Aorta (tissue), 5 donors: ENCODE data around the gene CAPN11. TPM values are rescaled to one million over a fixed set of nuclear protein-coding genes. Genes with fewer than 3 reads are reported as not detected.
A peak's percentile ranks its signal among the peaks of the same experiment; 100 is the strongest.
"Not testable (repeated sequence)": the region's sequence is repeated elsewhere in the genome, so short reads cannot be mapped to it uniquely, and the experiment has no call there.

Experiments
- ATAC-seq: fragments of 200-7000 bp; cut with Tn5 transposase; one replicate; pipeline ENCODE4 v1.9.1; 2022; ENCODE audit warnings: moderate library complexity; ENCODE audit not compliant: low FRiP score
- DNase-seq, 2 donors: peaks; one replicate each; pipeline ENCODE4 v3.0.0-alpha.2; 2020
- H3K27ac ChIP-seq, 2 donors: one replicate each; pipeline ENCODE4 v1.5.1; 2013; ENCODE audit warnings: low read length in 2 of 2, mild to moderate bottlenecking in 2 of 2, moderate library complexity in 2 of 2, control low read depth in 1 of 2, inconsistent platforms in 1 of 2, low read depth in 1 of 2
- H3K27me3 ChIP-seq, 2 donors: one replicate each; pipeline ENCODE4 v1.6.1; 2013; ENCODE audit warnings: control low read depth in 1 of 2, low read length in 1 of 2, mild to moderate bottlenecking in 1 of 2, moderate library complexity in 1 of 2; ENCODE audit not compliant: insufficient read depth in 2 of 2, control insufficient read depth in 1 of 2
- H3K36me3 ChIP-seq, 2 donors: one replicate each; pipeline ENCODE4 v1.6.1; 2013; ENCODE audit warnings: control low read depth in 1 of 2, low read length in 1 of 2, mild to moderate bottlenecking in 1 of 2; ENCODE audit not compliant: insufficient read depth in 2 of 2, control insufficient read depth in 1 of 2
- H3K4me1 ChIP-seq, 2 donors: one replicate each; pipeline ENCODE4 v1.6.1; 2013; ENCODE audit warnings: low read length in 2 of 2, control low read depth in 1 of 2, mild to moderate bottlenecking in 1 of 2, moderate library complexity in 1 of 2; ENCODE audit not compliant: insufficient read depth in 2 of 2, control insufficient read depth in 1 of 2
- H3K4me3 ChIP-seq, 2 donors: one replicate each; pipeline ENCODE4 v1.5.1; 2013; ENCODE audit warnings: low read length in 2 of 2, control low read depth in 1 of 2, mild to moderate bottlenecking in 1 of 2
- H3K9me3 ChIP-seq: one replicate; pipeline ENCODE4 v1.6.1; 2013; ENCODE audit warnings: mild to moderate bottlenecking, low read length; ENCODE audit not compliant: control insufficient read depth
- WGBS, 2 donors: extraction: QIAGEN DNeasy Blood & Tissue Kit; methylation state at CpG; one replicate each; pipeline ENCODE4 v1.1.7; 2013; 5-methylcytosine and 5-hydroxymethylcytosine counted together
- intact Hi-C, 2 donors: fragments of 100-400 bp; cut with DNase I; formaldehyde crosslinking; loops; one replicate each; pipeline versions ENCODE4 v1.14.2 to v1.15.0; 2022
- polyA plus RNA-seq, 2 donors: library from polyadenylated mRNA; stranded (reverse); fragments of 200-250 nt; gene quantifications; one replicate each; pipeline ENCODE4 v1.2.3, GENCODE V29; 2013
- total RNA-seq, 2 donors: library from RNA; stranded (reverse); fragmentation: NEBNext Ultra II Directional; extraction: Animal tissue kit (Norgen Biotek cat#: 25700); gene quantifications; one replicate each; pipeline ENCODE4 v1.2.1, GENCODE V29; 2021
- donor health status: healthy with polysubstance abuse.
- donor health status: Bipolar disorder and iron deficiency.
- donor health status: DM: no; HTN: no; CAD: no.
- donor health status: DM: no; HTN: no; CAD: no.
- donor health status: DM: yes; HTN: yes; CAD: no.

CAPN11 gene
- total and polyA plus RNA-seq, 4 donors: 0.46 to 2.2 (median 0.81) TPM; not detected in 1

GRCh38 chr6:44180406-44180805, 21.8 kb downstream of the CAPN11 start:
- DNase-seq (peak in 1 of 2 donors; percentile 56), ATAC-seq (no peak)
- Histone ChIP-seq H3K4me3 (no peak overlapping the region), H3K4me1 (no peaks in the 10 kb centered on the region), H3K36me3 (no peaks in the 10 kb centered on the region), H3K27me3 (no peaks in the 10 kb centered on the region), H3K9me3 (no peaks in the 10 kb centered on the region), H3K27ac (no peak overlapping the region)
- intact Hi-C loops: no loop called here
- WGBS, 2 donors: 95 to 97% methylated on average over 4 of the region's 4 CpGs

- intact Hi-C loops: no loop called here
- no peaks in the 10 kb centered on the region for H3K4me1 ChIP-seq
- WGBS, 2 donors: 94 to 96% methylated on average over 4 of the region's 4 CpGs
- no peak overlapping the region for H3K27ac ChIP-seq
- no peaks in the 10 kb centered on the region for H3K27me3 ChIP-seq
- H3K9me3 ChIP-seq: no peaks in the 10 kb centered on the region
- no peaks in the 10 kb centered on the region for H3K36me3 ChIP-seq
- H3K4me3 ChIP-seq: no peak overlapping the region
- ATAC-seq (no peak), DNase-seq (peak in 1 of 2 donors; percentile 41)
Observed at GRCh38 chr6:44180886-44181285, 22.3 kb downstream of the CAPN11 start.

- intact Hi-C loops, H3K4me1 ChIP-seq, ATAC-seq, H3K4me3 ChIP-seq, H3K27ac ChIP-seq, H3K27me3 ChIP-seq, H3K36me3 ChIP-seq, H3K9me3 ChIP-seq, DNase-seq: not testable (repeated sequence)
Observed at GRCh38 chr6:44181784-44182183, 23.2 kb downstream of the CAPN11 start.

- H3K4me1 ChIP-seq: no peaks in the 10 kb centered on the region
- ATAC-seq: no peak
- no peaks in the 10 kb centered on the region for H3K9me3 ChIP-seq
- no peak overlapping the region for H3K4me3 ChIP-seq
- WGBS, 2 donors: 92 to 97% methylated on average over 4 of the region's 4 CpGs
- no peaks in the 10 kb centered on the region for H3K36me3 ChIP-seq
- intact Hi-C loops: no loop called here
- H3K27me3 ChIP-seq: no peaks in the 10 kb centered on the region
- no peak overlapping the region for H3K27ac ChIP-seq
- DNase-seq: peak in 1 of 2 donors; percentile 35
Observed at GRCh38 chr6:44182911-44183390, 24.3 kb downstream of the CAPN11 start.

- Histone ChIP-seq H3K27me3 (no peaks in the 10 kb centered on the region), H3K9me3 (no peaks in the 10 kb centered on the region), H3K36me3 (no peaks in the 10 kb centered on the region), H3K27ac (no peak overlapping the region), H3K4me3 (no peak overlapping the region), H3K4me1 (no peaks in the 10 kb centered on the region)
- DNase-seq (peak in 1 of 2 donors; percentile 52), ATAC-seq (no peak)
- intact Hi-C loops: no loop called here
- 80 to 81% methylated on average over 9 of the region's 9 CpGs for WGBS, 2 donors
Observed at GRCh38 chr6:44183783-44184182, 25.2 kb downstream of the CAPN11 start.

- H3K27me3 ChIP-seq, H3K9me3 ChIP-seq, intact Hi-C loops, DNase-seq, H3K36me3 ChIP-seq, H3K4me1 ChIP-seq, ATAC-seq, H3K4me3 ChIP-seq, H3K27ac ChIP-seq: not testable (repeated sequence)
- 89% methylated on average over 7 of the region's 7 CpGs for WGBS, 2 donors
Observed at GRCh38 chr6:44185356-44185755, 26.7 kb downstream of the CAPN11 start.

- intact Hi-C loops: no loop called here
- no peaks in the 10 kb centered on the region for H3K4me1 ChIP-seq
- H3K36me3 ChIP-seq: no peaks in the 10 kb centered on the region
- H3K9me3 ChIP-seq: no peaks in the 10 kb centered on the region
- H3K4me3 ChIP-seq: no peak overlapping the region
- peak in 1 of 2 donors; percentile 46 for DNase-seq
- no peaks in the 10 kb centered on the region for H3K27me3 ChIP-seq
- WGBS, 2 donors: 75 to 76% methylated on average over 9 of the region's 9 CpGs
- H3K27ac ChIP-seq: no peak overlapping the region
- ATAC-seq: peak; percentile 19
Observed at GRCh38 chr6:44185953-44186634, 27.5 kb downstream of the CAPN11 start.

GRCh38 chr6:44186635-44187025, 28.0 kb downstream of the CAPN11 start:
- WGBS, 2 donors: 84 to 86% methylated on average over 7 of the region's 7 CpGs
- no peak for ATAC-seq
- no peak for DNase-seq
- intact Hi-C loops: no loop called here
- Histone ChIP-seq H3K9me3 (no peaks in the 10 kb centered on the region), H3K27ac (no peak overlapping the region), H3K27me3 (no peaks in the 10 kb centered on the region), H3K36me3 (no peaks in the 10 kb centered on the region), H3K4me1 (no peaks in the 10 kb centered on the region), H3K4me3 (no peak overlapping the region)

GRCh38 chr6:44188819-44189218, 30.2 kb downstream of the CAPN11 start:
- no peak overlapping the region for H3K4me3 ChIP-seq
- WGBS, 2 donors: 87% methylated on average over 2 of the region's 2 CpGs
- ATAC-seq (no peak), DNase-seq (no peak)
- no peaks in the 10 kb centered on the region for H3K4me1 ChIP-seq
- H3K27ac ChIP-seq: no peak overlapping the region
- no peaks in the 10 kb centered on the region for H3K36me3 ChIP-seq
- no peaks in the 10 kb centered on the region for H3K9me3 ChIP-seq
- intact Hi-C loops: no loop called here
- no peaks in the 10 kb centered on the region for H3K27me3 ChIP-seq
